Measurements from ENCODE around the gene RBM38.

DNA sequence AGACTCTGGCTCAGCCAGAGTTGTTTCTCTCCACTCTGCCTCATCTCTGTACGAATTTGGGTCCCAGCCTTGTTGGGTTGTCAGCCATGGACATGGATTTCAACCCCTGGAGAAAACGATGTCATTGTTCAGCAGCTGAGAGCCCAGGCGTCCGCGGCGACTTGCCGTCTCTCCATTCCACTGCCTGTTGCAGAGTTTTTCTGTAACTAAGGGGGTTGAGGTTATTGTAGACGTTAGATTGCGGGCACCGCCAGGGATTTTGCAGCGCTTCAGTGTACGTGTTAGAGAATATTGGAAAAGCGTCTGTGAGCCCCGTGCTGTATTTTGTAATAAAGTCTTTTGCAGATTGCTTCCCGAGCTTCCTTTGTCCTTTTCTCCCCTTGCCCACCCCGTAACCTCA, 13.1 kb upstream of the RBM38 start:
- TF ChIP-seq, protein P1, sequence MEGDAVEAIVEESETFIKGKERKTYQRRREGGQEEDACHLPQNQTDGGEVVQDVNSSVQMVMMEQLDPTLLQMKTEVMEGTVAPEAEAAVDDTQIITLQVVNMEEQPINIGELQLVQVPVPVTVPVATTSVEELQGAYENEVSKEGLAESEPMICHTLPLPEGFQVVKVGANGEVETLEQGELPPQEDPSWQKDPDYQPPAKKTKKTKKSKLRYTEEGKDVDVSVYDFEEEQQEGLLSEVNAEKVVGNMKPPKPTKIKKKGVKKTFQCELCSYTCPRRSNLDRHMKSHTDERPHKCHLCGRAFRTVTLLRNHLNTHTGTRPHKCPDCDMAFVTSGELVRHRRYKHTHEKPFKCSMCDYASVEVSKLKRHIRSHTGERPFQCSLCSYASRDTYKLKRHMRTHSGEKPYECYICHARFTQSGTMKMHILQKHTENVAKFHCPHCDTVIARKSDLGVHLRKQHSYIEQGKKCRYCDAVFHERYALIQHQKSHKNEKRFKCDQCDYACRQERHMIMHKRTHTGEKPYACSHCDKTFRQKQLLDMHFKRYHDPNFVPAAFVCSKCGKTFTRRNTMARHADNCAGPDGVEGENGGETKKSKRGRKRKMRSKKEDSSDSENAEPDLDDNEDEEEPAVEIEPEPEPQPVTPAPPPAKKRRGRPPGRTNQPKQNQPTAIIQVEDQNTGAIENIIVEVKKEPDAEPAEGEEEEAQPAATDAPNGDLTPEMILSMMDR (conservative IDR thresholded peaks at IDR 0.05; ENCODE audit: low read depth, low read length): no peak
- no peak for TF ChIP-seq EZH2phosphoT487 (IDR thresholded peaks at IDR 0.05; ENCODE audit: borderline replicate concordance, low read length)

Data from PC-3 (cell line).